GM21529 (cell line): Measurements from ENCODE around the gene MAB21L4.

ENCODE experiments used
- ATAC-seq: cut with Tn5 transposase; IDR thresholded peaks from one replicate; pipeline ENCODE4 v1.9.1; 2021; ENCODE audit not compliant: unreplicated experiment

Gene MAB21L4

DNA sequence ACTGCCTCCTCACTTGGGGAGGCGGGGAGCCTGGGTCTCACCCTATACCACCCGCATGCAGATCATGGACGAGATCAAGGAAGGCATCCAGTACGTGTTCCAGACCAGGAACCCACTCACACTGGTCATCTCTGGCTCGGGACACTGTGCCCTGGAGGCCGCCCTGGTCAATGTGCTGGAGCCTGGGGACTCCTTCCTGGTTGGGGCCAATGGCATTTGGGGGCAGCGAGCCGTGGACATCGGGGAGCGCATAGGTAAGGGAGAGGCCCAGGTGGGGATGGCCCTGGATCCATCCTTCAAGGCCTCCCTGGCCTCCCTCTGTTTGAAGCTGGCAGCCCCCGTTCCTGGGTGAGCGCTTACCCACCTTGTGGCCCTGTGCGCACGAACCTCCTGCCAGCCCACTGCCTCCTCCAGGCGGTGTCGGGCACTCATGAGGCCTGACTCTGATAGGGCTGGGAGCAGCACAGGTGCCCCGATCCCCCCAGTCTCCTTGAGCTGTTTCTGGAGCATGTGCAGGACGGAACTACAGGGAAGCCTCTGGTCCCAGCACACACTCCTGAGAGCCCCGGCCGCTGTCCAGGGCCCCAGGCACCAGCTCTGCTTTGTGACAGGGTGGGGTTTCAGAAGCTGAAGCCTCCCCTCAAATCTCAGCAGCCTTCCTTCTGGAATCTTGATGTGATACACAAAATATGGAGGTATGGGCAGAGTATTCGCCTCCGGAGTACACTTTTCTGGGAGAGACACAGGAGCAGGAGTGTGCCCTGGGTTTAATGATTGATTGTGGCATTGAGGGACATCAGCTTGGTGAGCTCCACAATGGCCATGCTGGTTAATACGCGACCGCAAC, 26.6 kb downstream of the MAB21L4 start:
- ATAC-seq, result no peak

DNA sequence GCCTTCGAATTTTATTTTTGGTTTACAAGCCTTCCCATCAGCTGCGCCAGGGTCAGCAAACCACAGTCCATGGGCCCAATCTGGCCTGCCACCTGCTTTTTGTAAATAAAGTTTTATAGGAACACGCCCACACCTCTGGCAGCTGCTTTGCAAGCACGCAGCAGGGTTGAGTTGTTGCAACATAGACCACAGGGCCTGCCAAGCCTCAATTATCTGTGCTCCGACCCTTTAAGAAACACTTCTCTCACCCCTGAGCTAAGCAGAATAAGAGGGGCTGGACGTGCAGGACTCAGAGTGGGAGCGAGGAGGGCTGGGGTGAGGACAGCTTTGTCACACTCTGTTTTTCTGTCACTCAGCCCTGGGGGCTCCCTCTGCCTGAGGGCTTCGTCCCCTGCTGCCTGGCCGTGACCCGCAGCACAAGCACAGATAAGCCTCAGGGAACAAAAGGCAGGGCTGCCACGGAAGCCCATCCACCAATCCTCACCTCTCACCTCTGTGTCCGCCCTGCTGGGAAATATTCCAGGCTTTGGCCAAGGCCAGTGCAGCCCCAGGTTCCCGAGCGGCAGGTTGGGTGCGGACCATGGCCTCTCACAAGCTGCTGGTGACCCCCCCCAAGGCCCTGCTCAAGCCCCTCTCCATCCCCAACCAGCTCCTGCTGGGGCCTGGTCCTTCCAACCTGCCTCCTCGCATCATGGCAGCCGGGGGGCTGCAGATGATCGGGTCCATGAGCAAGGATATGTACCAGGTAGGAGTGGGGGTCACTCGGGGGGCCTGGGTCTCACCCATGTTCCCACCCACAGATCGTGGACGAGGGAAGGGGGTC, 27.5 kb downstream of the MAB21L4 start, which contains the start of gene AGXT:
Gene AGXT, plus strand, starts transcription at position 539 of the 823 bp plus-strand sequence. Its CDS starts 42 bp downstream, at position 581.
- ATAC-seq, result no peak

DNA sequence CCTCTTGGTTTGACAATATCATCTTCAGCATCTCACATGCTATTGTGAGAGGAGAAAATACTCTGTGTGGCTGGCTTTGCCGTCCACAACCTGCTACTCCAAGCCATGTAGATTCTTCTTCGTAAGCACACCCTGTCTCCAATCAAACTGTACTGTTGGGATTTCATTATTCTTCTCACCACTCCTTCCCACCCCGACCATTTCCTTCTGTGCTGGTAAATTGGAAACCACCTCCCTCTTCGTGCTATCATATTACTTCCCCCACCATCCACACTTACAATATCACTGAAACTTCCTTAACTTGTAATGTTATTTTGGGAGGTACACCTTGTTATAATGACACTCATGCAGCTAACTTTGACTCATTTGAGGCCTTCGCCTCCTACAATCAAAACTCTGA, 30.6 kb downstream of the MAB21L4 start:
- ATAC-seq, result no peak

- no peak for ATAC-seq
Observed at GRCh38 chr2:240864475-240864874, 31.5 kb downstream of the MAB21L4 start.

- ATAC-seq, result no peak
Observed at GRCh38 chr2:240861547-240861946, 34.4 kb downstream of the MAB21L4 start.

- no peak for ATAC-seq
Observed at GRCh38 chr2:240858871-240859270, 37.1 kb downstream of the MAB21L4 start.

DNA sequence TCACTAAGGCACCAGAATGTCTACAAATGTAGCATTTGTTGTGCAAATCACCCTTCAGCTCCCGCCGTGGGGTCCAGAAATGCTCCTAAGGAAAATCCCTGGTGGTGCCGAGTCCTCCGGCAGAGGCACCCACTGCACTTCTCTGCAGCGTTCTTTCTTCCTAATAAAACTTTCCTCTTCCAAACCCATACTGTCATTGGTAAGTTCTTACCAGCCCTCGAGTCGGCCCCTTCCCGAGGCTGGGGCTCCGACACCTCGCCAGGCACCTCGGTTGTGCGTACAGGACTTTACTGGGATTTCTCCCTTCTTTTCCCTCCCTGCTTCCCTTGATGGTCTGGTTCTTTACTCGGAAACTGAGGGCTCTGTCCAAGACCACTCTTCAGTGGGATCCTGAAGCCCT, 37.6 kb downstream of the MAB21L4 start:
- no peak for ATAC-seq

- no peak for ATAC-seq
Observed at GRCh38 chr2:240857039-240858008, 38.6 kb downstream of the MAB21L4 start.

- no peak for ATAC-seq
Observed at GRCh38 chr2:240856151-240856980, 39.6 kb downstream of the MAB21L4 start.

GRCh38 chr2:240855670-240856069, 40.3 kb downstream of the MAB21L4 start:
- ATAC-seq, result no peak

DNA sequence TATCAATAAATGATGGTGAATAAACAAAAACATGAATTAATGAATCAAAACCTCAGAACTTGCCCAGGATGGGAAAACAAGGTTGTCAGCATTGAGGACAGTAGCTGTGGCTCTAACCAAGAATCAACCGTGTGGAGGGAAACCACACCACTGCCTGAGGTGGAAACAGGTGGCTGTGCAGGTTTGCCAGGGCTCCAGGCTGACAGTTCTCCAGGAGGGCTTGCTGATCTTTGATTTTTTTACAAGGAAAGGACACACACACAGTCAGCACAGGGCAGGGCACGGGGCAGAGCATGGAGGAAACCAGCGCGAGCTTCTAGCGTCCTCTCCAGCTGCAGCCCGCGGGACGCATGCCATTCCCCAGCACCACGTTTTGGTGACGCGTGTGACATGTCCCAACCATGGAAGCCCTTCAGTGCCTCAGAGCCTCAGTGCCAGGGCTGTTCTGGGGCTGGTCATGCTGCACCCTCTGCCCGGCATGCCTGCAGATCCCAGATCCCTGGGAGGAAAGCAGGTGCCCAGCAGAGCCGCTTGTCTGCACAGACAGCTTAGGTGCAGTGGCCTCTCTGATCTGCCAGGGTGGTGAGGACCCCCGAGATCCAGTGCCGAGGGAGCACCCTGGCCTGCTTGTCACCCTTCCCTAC, 43.2 kb downstream of the MAB21L4 start:
- no peak for ATAC-seq

DNA sequence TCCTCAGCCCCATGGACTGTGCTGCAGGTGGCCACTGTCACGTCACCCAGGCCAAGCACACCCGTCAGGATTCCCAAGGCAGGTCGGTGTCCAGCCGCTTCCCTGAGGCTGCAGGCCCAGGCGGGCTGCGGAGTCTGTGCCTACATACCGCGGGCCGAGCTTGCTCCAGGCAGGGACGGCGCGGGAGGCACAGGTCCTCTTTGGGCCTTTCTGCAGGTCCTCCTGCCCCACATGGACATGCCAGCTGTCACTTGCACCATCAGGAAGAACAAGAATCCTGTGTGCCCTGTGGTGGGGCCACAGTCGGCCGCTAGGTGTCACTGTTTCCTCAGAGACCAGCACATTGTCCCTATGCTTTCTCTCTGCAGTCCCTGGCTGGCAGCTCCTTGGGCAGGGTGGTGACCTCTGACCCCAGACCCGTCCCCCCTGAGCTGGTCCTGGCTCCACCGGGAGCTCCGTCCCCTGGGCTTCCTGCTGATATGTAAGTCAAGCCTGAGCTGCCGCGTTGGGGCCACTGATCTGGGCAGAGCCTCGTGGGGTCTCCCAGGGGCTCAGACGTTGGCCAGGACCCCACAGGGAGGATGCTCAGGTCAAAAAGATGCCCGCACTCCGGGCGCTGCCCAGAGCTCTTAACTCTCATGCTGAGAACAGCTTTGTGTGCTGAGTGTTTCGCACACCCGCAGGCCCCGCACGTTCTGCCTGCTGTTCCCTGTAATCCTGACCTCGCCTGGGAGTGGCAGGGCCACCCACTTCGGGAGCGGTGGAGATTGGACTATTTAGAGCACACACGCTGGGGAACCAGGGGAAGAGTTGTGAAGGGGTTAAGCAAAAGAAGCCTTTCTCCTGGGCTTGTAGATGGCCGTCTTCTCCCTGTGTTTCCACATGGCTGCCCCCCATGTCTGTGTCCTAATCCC, 44.6 kb downstream of the MAB21L4 start:
- ATAC-seq, result peak; percentile 57

- no peak for ATAC-seq
Observed at GRCh38 chr2:240850756-240851077, 45.2 kb downstream of the MAB21L4 start.

DNA sequence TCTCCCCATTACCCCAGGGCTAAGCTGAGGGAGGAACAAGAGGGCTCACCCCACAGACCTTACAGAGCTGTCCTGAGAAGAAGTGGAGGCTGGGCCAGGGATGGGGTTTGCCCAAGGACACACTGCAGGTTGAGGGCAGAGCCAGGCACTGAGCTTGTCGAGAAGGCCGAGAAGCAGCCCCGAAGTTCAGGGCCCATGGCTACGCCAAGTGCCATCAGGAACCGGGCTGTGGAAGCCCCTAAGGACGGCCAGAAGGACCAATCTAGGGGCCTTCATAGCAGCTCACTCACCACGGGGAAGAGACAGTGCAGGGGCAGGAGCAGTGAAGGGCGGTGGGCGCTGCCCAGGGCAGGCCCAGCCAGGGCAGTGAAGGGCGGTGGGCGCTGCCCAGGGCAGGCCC, 45.9 kb downstream of the MAB21L4 start:
- no peak for ATAC-seq

GRCh38 chr2:240848900-240849680, 46.9 kb downstream of the MAB21L4 start:
- no peak for ATAC-seq

DNA sequence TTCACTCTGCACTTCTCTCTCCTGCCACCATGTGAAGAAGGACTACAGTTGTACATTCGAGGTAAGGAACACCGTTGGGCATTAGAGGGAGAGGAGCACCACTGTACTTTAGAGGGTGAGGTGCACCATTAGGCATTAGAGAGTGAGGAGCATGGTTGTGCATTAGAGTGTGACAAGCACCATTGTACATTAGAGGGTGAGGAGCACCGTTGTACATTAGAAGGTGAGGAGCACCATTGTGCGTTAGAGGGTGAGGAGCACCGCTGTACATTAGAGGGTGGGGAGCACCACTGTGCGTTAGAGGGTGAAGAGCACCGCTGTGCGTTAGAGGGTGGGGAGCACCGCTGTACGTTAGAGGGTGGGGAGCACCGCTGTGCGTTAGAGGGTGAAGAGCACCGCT, 48.1 kb downstream of the MAB21L4 start:
- ATAC-seq, result no peak

DNA sequence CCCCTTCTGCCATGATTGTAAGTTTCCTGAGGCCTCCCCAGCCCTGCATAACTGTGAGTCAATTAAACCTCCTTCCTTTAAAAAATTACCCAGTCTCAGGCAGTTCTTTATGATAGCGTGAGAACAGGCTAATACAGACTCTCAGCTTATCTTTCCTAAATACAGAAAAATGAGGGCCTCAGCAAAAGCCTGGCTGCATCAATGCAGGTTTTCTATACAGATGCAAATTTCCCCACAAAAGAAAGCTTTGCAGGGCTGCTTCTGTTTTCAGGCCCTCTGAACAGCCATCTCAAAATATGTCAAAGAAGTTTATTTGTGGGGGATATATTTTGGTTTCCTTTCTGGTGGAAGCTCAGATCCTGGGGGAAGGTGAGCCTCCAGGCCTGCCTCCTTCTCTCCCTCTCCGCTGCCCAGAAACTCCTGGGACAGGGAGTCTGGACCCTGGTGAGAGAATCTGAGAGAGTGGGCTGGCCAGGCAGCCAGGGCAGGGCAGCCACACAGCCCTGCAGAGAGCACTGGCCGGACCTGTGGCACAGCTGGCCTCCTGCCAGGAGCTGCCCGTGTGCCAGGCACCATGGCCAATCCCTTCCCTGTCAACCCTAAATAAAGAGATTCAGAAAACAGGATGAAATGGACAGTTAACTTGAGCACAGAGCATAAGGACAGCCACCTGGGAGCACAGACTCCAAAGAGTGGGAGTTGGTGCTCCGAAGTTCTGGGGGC, 48.9 kb downstream of the MAB21L4 start:
- no peak for ATAC-seq
